Lower leg skin (tissue), 4 donors: ENCODE results near the gene LARP1. TPM values are rescaled to one million over a fixed set of nuclear protein-coding genes. Genes with fewer than 3 reads are reported as not detected.

Experiments
- DNase-seq, 2 donors: peaks; one replicate each; pipeline ENCODE4 v3.0.0-alpha.2; 2019; ENCODE audit warnings: low spot score in 2 of 2
- H3K4me3 ChIP-seq: fragments of 200-600 bp; sonication (generic); 2 replicates; pipeline ENCODE4 v1.5.1; 2017; ENCODE audit warnings: mild to moderate bottlenecking, low read depth; ENCODE audit not compliant: poor library complexity, severe bottlenecking
- POLR2A ChIP-seq, 2 donors: fragments of 450-650 bp; IDR thresholded peaks; one replicate each; pipeline ENCODE4 v1.6.1; 2016 to 2017; ENCODE audit warnings: antibody characterized with exemption in 2 of 2, mild to moderate bottlenecking in 1 of 2, moderate library complexity in 1 of 2
- WGBS, 2 donors: methylation state at CpG; one replicate each; pipeline ENCODE4 v1.1.5; 2018; 5-methylcytosine and 5-hydroxymethylcytosine counted together
- intact Hi-C: fragments of 100-400 bp; cut with DNase I; formaldehyde crosslinking; loops from one replicate; pipeline ENCODE4 v1.15.0; 2023; ENCODE audit warnings: low total_unique reads
- total RNA-seq, 4 donors: library from RNA; depleted of rRNA; stranded (reverse); fragments of >200 nt; gene quantifications; one replicate each; pipeline ENCODE4 v1.1.0, GENCODE V29; 2016
- TF ChIP-seq, protein P1 (sequence below), 3 donors: fragments of 450-650 bp; IDR thresholded peaks; one replicate each; pipeline ENCODE4 v1.5.1; 2016; ENCODE audit warnings: antibody characterized with exemption in 3 of 3, mild to moderate bottlenecking in 3 of 3, moderate library complexity in 2 of 3

Gene LARP1
- total RNA-seq, 4 donors from 2014 or later: 96.0 to 115 (median 104) TPM

DNA sequence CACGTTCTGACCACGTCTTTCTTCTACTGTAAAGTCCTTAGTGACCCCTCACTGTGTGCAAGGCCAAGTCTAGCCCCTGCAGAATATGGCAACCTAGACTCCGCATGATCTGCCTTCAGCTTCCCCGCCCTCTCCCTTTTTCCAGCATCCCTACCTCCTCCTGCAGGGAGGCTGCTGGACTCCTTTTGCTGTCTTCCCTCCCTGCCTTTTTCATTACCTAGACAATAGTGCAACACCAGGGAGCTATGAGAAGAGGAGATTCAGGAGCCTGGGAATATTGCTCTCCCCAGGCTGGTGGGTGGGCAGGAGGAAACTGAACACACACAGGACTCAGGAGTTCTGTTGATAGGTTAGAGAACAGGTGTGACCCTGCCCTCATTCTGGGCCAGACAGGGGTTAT lies 33.1 kb upstream of the LARP1 start:
- TF ChIP-seq, protein P1, sequence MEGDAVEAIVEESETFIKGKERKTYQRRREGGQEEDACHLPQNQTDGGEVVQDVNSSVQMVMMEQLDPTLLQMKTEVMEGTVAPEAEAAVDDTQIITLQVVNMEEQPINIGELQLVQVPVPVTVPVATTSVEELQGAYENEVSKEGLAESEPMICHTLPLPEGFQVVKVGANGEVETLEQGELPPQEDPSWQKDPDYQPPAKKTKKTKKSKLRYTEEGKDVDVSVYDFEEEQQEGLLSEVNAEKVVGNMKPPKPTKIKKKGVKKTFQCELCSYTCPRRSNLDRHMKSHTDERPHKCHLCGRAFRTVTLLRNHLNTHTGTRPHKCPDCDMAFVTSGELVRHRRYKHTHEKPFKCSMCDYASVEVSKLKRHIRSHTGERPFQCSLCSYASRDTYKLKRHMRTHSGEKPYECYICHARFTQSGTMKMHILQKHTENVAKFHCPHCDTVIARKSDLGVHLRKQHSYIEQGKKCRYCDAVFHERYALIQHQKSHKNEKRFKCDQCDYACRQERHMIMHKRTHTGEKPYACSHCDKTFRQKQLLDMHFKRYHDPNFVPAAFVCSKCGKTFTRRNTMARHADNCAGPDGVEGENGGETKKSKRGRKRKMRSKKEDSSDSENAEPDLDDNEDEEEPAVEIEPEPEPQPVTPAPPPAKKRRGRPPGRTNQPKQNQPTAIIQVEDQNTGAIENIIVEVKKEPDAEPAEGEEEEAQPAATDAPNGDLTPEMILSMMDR (IDR thresholded peaks at IDR 0.05): no peak
- TF ChIP-seq POLR2A (IDR thresholded peaks at IDR 0.05): no peak
- no peak for DNase-seq
- intact Hi-C loops: no loop called here
- no peak overlapping the region for H3K4me3 ChIP-seq
- 88 to 89% methylated on average over 4 of the region's 4 CpGs for WGBS, 2 donors

GRCh38 chr5:154722936-154723335 lies 32.2 kb upstream of the LARP1 start:
- TF ChIP-seq, protein P1 (IDR thresholded peaks at IDR 0.05): no peak
- TF ChIP-seq POLR2A (IDR thresholded peaks at IDR 0.05): no peak

DNA sequence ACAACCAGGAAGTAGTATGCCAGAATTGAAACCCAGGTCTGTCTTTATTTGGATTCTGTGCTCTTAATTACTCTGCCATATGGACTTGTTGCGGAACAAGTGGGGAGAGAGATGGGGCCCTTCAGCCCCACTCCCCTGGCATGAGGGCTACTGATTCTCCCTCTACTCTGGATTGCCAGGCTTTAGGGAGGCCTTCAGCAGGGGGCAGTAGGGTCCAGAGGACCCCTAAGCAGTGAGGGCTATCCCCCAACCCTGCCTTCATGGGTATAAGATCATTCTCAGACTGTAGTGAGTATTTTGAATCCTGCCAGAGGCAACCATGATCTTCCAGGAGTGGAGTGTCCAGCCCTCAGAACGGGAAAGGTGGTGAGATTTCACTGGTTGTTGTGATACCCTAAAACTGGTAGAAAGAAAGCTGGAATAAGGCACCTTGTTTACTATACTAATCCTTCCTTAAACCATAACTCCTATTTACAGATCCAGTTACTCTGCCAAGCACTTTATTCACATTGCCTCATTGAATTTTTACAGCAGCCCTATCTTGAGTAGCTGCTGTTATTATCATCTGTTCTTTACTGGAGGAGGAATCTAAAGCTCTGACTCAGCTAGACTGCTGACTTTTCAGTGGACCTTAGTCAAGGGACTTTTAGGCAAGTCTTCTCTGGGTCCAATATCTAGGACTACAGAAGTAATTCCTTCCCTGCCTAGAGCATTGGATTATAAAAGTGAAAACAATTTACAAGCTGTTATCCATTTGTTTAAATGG lies 31.3 kb upstream of the LARP1 start:
- H3K4me3 ChIP-seq: no peak overlapping the region
- no peak for TF ChIP-seq POLR2A (IDR thresholded peaks at IDR 0.05)
- TF ChIP-seq, protein P1 (IDR thresholded peaks at IDR 0.05): no peak
- no peak for DNase-seq
- 69 to 79% methylated on average over 2 of the region's 2 CpGs for WGBS, 2 donors
- intact Hi-C loops: no loop called here

More at GRCh38 chr5:154722936-154723335, 32.2 kb upstream of the LARP1 start:
- no peak overlapping the region for H3K4me3 ChIP-seq
- DNase-seq: no peak
- intact Hi-C loops: no loop called here
- WGBS, 2 donors: 95 to 96% methylated on average over 2 of the region's 2 CpGs

DNA sequence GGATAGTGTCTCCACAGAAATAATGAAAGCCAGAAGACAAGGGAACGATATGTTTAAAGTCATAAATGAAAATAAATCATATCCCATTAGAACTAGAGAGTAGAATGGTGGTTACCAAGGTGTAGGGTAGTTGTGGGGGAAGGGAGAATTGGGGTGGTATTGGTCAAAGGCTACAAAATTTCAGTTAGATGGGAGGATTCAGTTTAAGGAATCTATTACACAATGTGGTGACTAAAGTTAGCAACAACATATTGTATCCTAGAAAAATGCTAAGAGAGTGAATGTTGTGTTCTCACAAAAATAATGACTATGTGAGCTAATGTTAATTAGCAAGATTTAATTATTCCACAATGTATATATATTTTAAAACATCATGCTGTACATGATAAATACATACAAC lies 27.8 kb upstream of the LARP1 start:
- 66 to 74% methylated on average over 1 of the region's 1 CpG for WGBS, 2 donors
- DNase-seq: no peak
- TF ChIP-seq POLR2A (IDR thresholded peaks at IDR 0.05): no peak
- TF ChIP-seq, protein P1 (IDR thresholded peaks at IDR 0.05): no peak
- H3K4me3 ChIP-seq: no peak overlapping the region
- intact Hi-C loops: no loop called here

GRCh38 chr5:154728939-154729588 lies 26.1 kb upstream of the LARP1 start:
- intact Hi-C loops: no loop called here
- no peak for TF ChIP-seq POLR2A (IDR thresholded peaks at IDR 0.05)
- TF ChIP-seq, protein P1 (IDR thresholded peaks at IDR 0.05): no peak
- no peak for DNase-seq
- 94 to 95% methylated on average over 3 of the region's 3 CpGs for WGBS, 2 donors
- H3K4me3 ChIP-seq: no peak overlapping the region
